ENCODE data around the gene PVALEF.

DNA sequence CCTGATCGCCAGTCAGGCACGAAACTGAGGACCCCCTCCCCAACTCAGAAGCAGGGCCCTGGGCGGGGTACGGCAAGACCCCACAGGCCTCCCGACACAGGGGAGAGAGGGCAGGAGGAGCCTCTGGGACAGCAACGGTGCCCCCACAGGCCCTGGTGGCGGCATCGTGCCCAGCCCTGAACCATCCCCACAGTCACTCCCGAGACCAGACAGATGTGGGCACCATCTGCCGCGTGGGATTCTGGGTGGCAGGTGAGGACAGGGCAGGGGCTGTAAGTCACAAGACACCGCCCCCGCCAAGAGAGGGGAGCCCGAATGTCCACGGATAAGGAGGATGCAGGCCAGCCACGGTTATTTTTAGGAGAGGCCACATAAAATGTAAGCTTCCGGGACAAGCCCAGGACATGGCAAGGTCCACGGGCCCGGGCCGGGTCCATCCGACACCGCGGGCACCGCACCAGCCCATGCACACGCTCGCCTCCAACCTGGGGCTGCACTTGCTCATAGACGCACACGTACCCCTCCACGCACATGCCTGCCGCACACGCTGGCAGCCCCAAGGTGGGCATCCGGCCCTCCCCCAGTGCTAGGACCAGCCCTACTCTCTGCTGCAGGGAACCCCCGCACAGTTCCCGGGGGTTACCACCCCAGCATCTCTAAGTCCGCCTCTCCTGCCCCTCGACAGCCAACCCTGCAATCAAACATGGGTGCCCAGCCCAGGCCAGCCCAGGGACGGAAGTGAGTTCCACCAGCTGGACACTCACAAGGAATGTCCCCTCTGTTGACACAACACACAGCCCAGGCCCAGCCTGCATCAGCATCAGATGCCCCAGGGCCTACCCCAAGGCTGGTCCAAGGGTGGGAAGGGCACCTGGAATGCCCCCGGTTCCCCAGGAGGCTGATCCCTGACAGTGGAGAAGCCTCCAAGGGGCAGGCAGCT lies 8.2 kb upstream of the PVALEF start:
- TF ChIP-seq TEAD4 (IDR thresholded peaks at IDR 0.05), result no peak
- TF ChIP-seq RAD21 (IDR thresholded peaks at IDR 0.05; ENCODE audit: low read depth), result no peak
- no peak for TF ChIP-seq ZBTB7A (IDR thresholded peaks at IDR 0.05; ENCODE audit: low read depth)
- TF ChIP-seq FOXM1 (IDR thresholded peaks at IDR 0.05; ENCODE audit: borderline replicate concordance, low read depth), result no peak
- no peak for TF ChIP-seq NFIC (IDR thresholded peaks at IDR 0.05)
- TF ChIP-seq, protein P1, sequence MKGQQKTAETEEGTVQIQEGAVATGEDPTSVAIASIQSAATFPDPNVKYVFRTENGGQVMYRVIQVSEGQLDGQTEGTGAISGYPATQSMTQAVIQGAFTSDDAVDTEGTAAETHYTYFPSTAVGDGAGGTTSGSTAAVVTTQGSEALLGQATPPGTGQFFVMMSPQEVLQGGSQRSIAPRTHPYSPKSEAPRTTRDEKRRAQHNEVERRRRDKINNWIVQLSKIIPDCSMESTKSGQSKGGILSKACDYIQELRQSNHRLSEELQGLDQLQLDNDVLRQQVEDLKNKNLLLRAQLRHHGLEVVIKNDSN (IDR thresholded peaks at IDR 0.05), result no peak
- no peak for TF ChIP-seq YY1 (IDR thresholded peaks at IDR 0.05; ENCODE audit: low read depth)

Data from Ishikawa (cell line).